ENCODE measurements around the gene SPX. TPM values are rescaled to one million over a fixed set of nuclear protein-coding genes. Genes with fewer than 3 reads are reported as not detected.

The SPX gene
- 3.9 to 4.5 TPM (median 4.1 TPM) in 5 replicates for total RNA-seq (2022; extraction: Qiagen RNA extraction)

GRCh38 chr12:21526053-21526452 lies at the start of gene SPX:
SPX (plus strand) TSS chr12:21526296; CDS start chr12:21526473, 177 bp downstream.

GRCh38 chr12:21501258-21502163 lies 24.6 kb upstream of the SPX start, which contains the start of the genes GOLT1B and RECQL:
GOLT1B (plus strand) TSS chr12:21501789; CDS start chr12:21501924, 135 bp downstream.
RECQL (minus strand) TSS chr12:21501635; CDS start chr12:21499570, 2,065 bp downstream.

Other genes with a start within 250 kb of the SPX start
- 0.17 TPM in 1 of 5 replicates, not detected in the others for gene SLCO1A2, start 191.4 kb upstream of the SPX start, total RNA-seq (2022; extraction: Qiagen RNA extraction)
- gene IAPP, start 153.4 kb upstream of the SPX start, total RNA-seq (2022; extraction: Qiagen RNA extraction) = not detected in 5 replicates
- 5.7 to 8.7 TPM (median 6.6 TPM) in 5 replicates for gene PYROXD1, start 88.6 kb upstream of the SPX start, total RNA-seq (2022; extraction: Qiagen RNA extraction)
- gene RECQL, start 24.7 kb upstream of the SPX start, total RNA-seq (2022; extraction: Qiagen RNA extraction) = 51.4 to 90.0 TPM (median 59.3 TPM) in 5 replicates
- 86.2 to 114 TPM (median 94.8 TPM) in 5 replicates for gene GOLT1B, start 24.5 kb upstream of the SPX start, total RNA-seq (2022; extraction: Qiagen RNA extraction)
- gene GYS2, start 78.6 kb downstream of the SPX start, total RNA-seq (2022; extraction: Qiagen RNA extraction) = 0.09 TPM in 1 of 5 replicates, not detected in the others
- gene LDHB, start 131.5 kb downstream of the SPX start, total RNA-seq (2022; extraction: Qiagen RNA extraction) = 1,524 to 1,722 TPM (median 1,561 TPM) in 5 replicates
- 0.22 to 0.33 TPM (median 0.24 TPM) in 5 replicates for gene KCNJ8, start 248.4 kb downstream of the SPX start, total RNA-seq (2022; extraction: Qiagen RNA extraction)